ENCODE results near the gene PPTC7. TPM values are rescaled to one million over a fixed set of nuclear protein-coding genes. Genes with fewer than 3 reads are reported as not detected.
"Not testable (repeated sequence)": the region's sequence is repeated elsewhere in the genome, so short reads cannot be mapped to it uniquely, and the experiment has no call there.

PPTC7 gene
- total RNA-seq, 2 experiments from 2014 or later = 43.1 to 44.5 TPM

- no peaks in the 10 kb centered on the region for H3K27me3 Mint-ChIP-seq
- H3K36me3 Mint-ChIP-seq (ENCODE audit: low read depth) = peaks cover 24% of the 10 kb centered on the region
- intact Hi-C loops (cut with micrococcal nuclease) = loop anchor here (2.0 kb wide), 1 partner anchor 17 kb away; no protein-coding TSS in a partner anchor
- POLR2A ChIA-PET = interaction anchor here (11.8 kb wide), 1 partner anchor 15 kb away, joined by 79 read pairs; no protein-coding TSS in a partner anchor
- peaks cover 9% of the 10 kb centered on the region for H3K9me3 Mint-ChIP-seq
- peak overlapping the region; percentile 85 for H3K27ac Mint-ChIP-seq
- H3K4me3 Mint-ChIP-seq = peak overlapping the region; percentile 30
- H3K4me1 Mint-ChIP-seq (ENCODE audit: low read depth) = peaks cover 65% of the 10 kb centered on the region
- TF ChIP-seq CTCF (IDR thresholded peaks at IDR 0.05) = no peak
- DNase-seq (no peak), ATAC-seq (no peak)
- CTCF ChIA-PET = interaction anchor here (1.1 to 3.0 kb wide), 3 partner anchors 10 to 40 kb away, joined by 3 to 17 read pairs (median 7); no protein-coding TSS in a partner anchor
Observed at GRCh38 chr12:110561471-110562201, 21.5 kb downstream of the PPTC7 start.

GRCh38 chr12:110560946-110561345 lies 22.2 kb downstream of the PPTC7 start:
- Mint-ChIP-seq H3K27ac (peak overlapping the region; percentile 35), H3K27me3 (no peaks in the 10 kb centered on the region), H3K4me1 (ENCODE audit: low read depth) (peaks cover 63% of the 10 kb centered on the region), H3K4me3 (no peak overlapping the region), H3K9me3 (peaks cover 9% of the 10 kb centered on the region), H3K36me3 (ENCODE audit: low read depth) (peaks cover 24% of the 10 kb centered on the region)
- no peak for DNase-seq
- ChIA-PET POLR2A (interaction anchor here (11.8 kb wide), 1 partner anchor 16 kb away, joined by 79 read pairs; no protein-coding TSS in a partner anchor), CTCF (interaction anchor here (1.1 to 3.0 kb wide), 2 partner anchors 9 to 41 kb away, joined by 7 to 17 read pairs; no protein-coding TSS in a partner anchor)
- ATAC-seq = no peak
- intact Hi-C loops (cut with micrococcal nuclease) = no loop called here
- TF ChIP-seq CTCF (IDR thresholded peaks at IDR 0.05) = no peak

GRCh38 chr12:110560048-110560447 lies 23.1 kb downstream of the PPTC7 start:
- POLR2A ChIA-PET = interaction anchor here (11.8 kb wide), 1 partner anchor 17 kb away, joined by 79 read pairs; no protein-coding TSS in a partner anchor
- Mint-ChIP-seq H3K9me3 (peaks cover 9% of the 10 kb centered on the region), H3K27me3 (no peaks in the 10 kb centered on the region), H3K27ac (no peak overlapping the region), H3K4me3 (no peak overlapping the region), H3K36me3 (ENCODE audit: low read depth) (peaks cover 21% of the 10 kb centered on the region), H3K4me1 (ENCODE audit: low read depth) (peaks cover 66% of the 10 kb centered on the region)
- TF ChIP-seq CTCF (IDR thresholded peaks at IDR 0.05) = no peak
- DNase-seq (no peak), ATAC-seq (no peak)
- intact Hi-C loops (cut with micrococcal nuclease) = no loop called here
- CTCF ChIA-PET = interaction anchor here (1.0 to 3.0 kb wide), 4 partner anchors 28 to 42 kb away, joined by 3 to 17 read pairs (median 5); no protein-coding TSS in a partner anchor

- H3K27ac Mint-ChIP-seq; H3K4me3 Mint-ChIP-seq; intact Hi-C loops (cut with micrococcal nuclease); ATAC-seq; H3K27me3 Mint-ChIP-seq; DNase-seq; H3K9me3 Mint-ChIP-seq: not testable (repeated sequence)
- Mint-ChIP-seq H3K4me1 (ENCODE audit: low read depth) (peaks cover 65% of the 10 kb centered on the region), H3K36me3 (ENCODE audit: low read depth) (peaks cover 20% of the 10 kb centered on the region)
- POLR2A ChIA-PET = interaction anchor here (11.8 kb wide), 1 partner anchor 18 kb away, joined by 79 read pairs; no protein-coding TSS in a partner anchor
- CTCF ChIA-PET = interaction anchor here (1.0 to 3.0 kb wide), 7 partner anchors 25 to 109 kb away, joined by 3 to 17 read pairs (median 4); partner anchors contain the start of gene ARPC3
Observed at GRCh38 chr12:110558945-110559344, 24.2 kb downstream of the PPTC7 start.

GRCh38 chr12:110557300-110557699 lies 25.8 kb downstream of the PPTC7 start:
- DNase-seq = no peak
- ATAC-seq = no peak
- Mint-ChIP-seq H3K36me3 (ENCODE audit: low read depth) (peaks cover 18% of the 10 kb centered on the region), H3K4me1 (ENCODE audit: low read depth) (peaks cover 55% of the 10 kb centered on the region), H3K4me3 (no peak overlapping the region), H3K27me3 (no peaks in the 10 kb centered on the region), H3K27ac (no peak overlapping the region), H3K9me3 (peaks cover 9% of the 10 kb centered on the region)
- TF ChIP-seq CTCF (IDR thresholded peaks at IDR 0.05) = no peak
- ChIA-PET CTCF (interaction anchor here (0.9 kb wide), 1 partner anchor 44 kb away, joined by 3 read pairs; no protein-coding TSS in a partner anchor), POLR2A (interaction anchor here (1.7 kb wide), 1 partner anchor 22 kb away, joined by 5 read pairs; no protein-coding TSS in a partner anchor)
- intact Hi-C loops (cut with micrococcal nuclease) = no loop called here

Measured in activated CD8-positive, alpha-beta T cell treated with anti-CD3 and anti-CD28 coated beads for 36 hours (primary cell).